Trophoblast cell (in vitro differentiated cells and primary cell): ENCODE data around the gene NQO2.

Experiments
- DNase-seq, 2 donors: peaks; one replicate each; pipeline ENCODE4 v3.0.0-alpha.2; 2016
- H2AFZ ChIP-seq: 2 replicates; pipeline ENCODE4 v1.6.1; 2013; ENCODE audit warnings: low read length, moderate library complexity, mild to moderate bottlenecking; ENCODE audit not compliant: insufficient read depth, poor library complexity
- H2AK5ac ChIP-seq: 2 replicates; pipeline ENCODE4 v1.6.1; 2013; ENCODE audit warnings: mild to moderate bottlenecking, low read length
- H2BK120ac ChIP-seq: 2 replicates; pipeline ENCODE4 v1.6.1; 2013; ENCODE audit warnings: low read length, mild to moderate bottlenecking, moderate library complexity; ENCODE audit not compliant: insufficient read depth, poor library complexity
- H2BK12ac ChIP-seq: 2 replicates; pipeline ENCODE4 v1.6.1; 2013; ENCODE audit warnings: mild to moderate bottlenecking, low read length, moderate library complexity
- H2BK5ac ChIP-seq: 2 replicates; pipeline ENCODE4 v1.6.1; 2013; ENCODE audit warnings: low read length, low read depth, moderate library complexity, mild to moderate bottlenecking; ENCODE audit not compliant: poor library complexity
- H3K14ac ChIP-seq: 2 replicates; pipeline ENCODE4 v1.6.1; 2013; ENCODE audit warnings: mild to moderate bottlenecking, low read length
- H3K18ac ChIP-seq: 2 replicates; pipeline ENCODE4 v1.6.1; 2013; ENCODE audit warnings: mild to moderate bottlenecking, low read length
- H3K23ac ChIP-seq: 2 replicates; pipeline ENCODE4 v1.6.1; 2013; ENCODE audit warnings: low read length
- H3K27ac ChIP-seq: 2 replicates; pipeline ENCODE4 v1.5.1; 2013; ENCODE audit warnings: low read depth, mild to moderate bottlenecking, inconsistent platforms, low read length, moderate library complexity
- H3K27me3 ChIP-seq: 2 replicates; pipeline ENCODE4 v1.6.1; 2013; ENCODE audit warnings: inconsistent platforms, mild to moderate bottlenecking, low read length, moderate library complexity; ENCODE audit not compliant: insufficient read depth
- H3K36me3 ChIP-seq, 2 experiments: 1 replicate in 1 of 2; 2 replicates in 1 of 2; pipeline ENCODE4 v1.6.1; 2013; ENCODE audit warnings: low read length in 2 of 2, mild to moderate bottlenecking in 2 of 2, moderate library complexity in 1 of 2; ENCODE audit not compliant: insufficient read depth in 2 of 2, control insufficient read depth in 1 of 2
- H3K4ac ChIP-seq: 2 replicates; pipeline ENCODE4 v1.6.1; 2013; ENCODE audit warnings: low read depth, mild to moderate bottlenecking, low read length, moderate library complexity
- H3K4me1 ChIP-seq, 2 experiments: 1 replicate in 1 of 2; 2 replicates in 1 of 2; pipeline ENCODE4 v1.6.1; 2013; ENCODE audit warnings: low read length in 2 of 2, mild to moderate bottlenecking in 2 of 2, moderate library complexity in 1 of 2; ENCODE audit not compliant: insufficient read depth in 2 of 2, control insufficient read depth in 1 of 2
- H3K4me2 ChIP-seq: 2 replicates; pipeline ENCODE4 v1.6.1; 2013; ENCODE audit warnings: inconsistent platforms, mild to moderate bottlenecking, low read length, moderate library complexity
- H3K4me3 ChIP-seq: 2 replicates; pipeline ENCODE4 v1.5.1; 2013; ENCODE audit warnings: mild to moderate bottlenecking, low read depth, low read length, inconsistent platforms
- H3K79me1 ChIP-seq: one replicate; pipeline ENCODE4 v1.6.1; 2013; ENCODE audit warnings: low read length
- H3K79me2 ChIP-seq: 2 replicates; pipeline ENCODE4 v1.6.1; 2013; ENCODE audit warnings: low read length, mild to moderate bottlenecking; ENCODE audit not compliant: control insufficient read depth, insufficient read depth, poor library complexity
- H3K9ac ChIP-seq: 2 replicates; pipeline ENCODE4 v1.6.1; 2013; ENCODE audit warnings: mild to moderate bottlenecking, low read length
- H3K9me3 ChIP-seq: 2 replicates; pipeline ENCODE4 v1.6.1; 2013; ENCODE audit warnings: low read depth, mild to moderate bottlenecking, control low read depth, inconsistent platforms, low read length; ENCODE audit not compliant: insufficient read depth
- H4K12ac ChIP-seq: 2 replicates; pipeline ENCODE4 v1.6.1; 2013; ENCODE audit warnings: low read depth, mild to moderate bottlenecking, low read length, moderate library complexity
- H4K8ac ChIP-seq: 2 replicates; pipeline ENCODE4 v1.6.1; 2013; ENCODE audit warnings: low read depth, mild to moderate bottlenecking, low read length, moderate library complexity
- H4K91ac ChIP-seq: one replicate; pipeline ENCODE4 v1.6.1; 2013; ENCODE audit warnings: low read depth, mild to moderate bottlenecking, low read length, moderate library complexity
- WGBS: extraction: QIAGEN DNeasy Blood & Tissue Kit; methylation state at CpG from one replicate; pipeline ENCODE4 v1.1.7; 2013; ENCODE audit warnings: missing lambda C conversion rate; ENCODE audit not compliant: insufficient read length, insufficient coverage; ENCODE audit errors: extremely low coverage; 5-methylcytosine and 5-hydroxymethylcytosine counted together

Gene NQO2

DNA sequence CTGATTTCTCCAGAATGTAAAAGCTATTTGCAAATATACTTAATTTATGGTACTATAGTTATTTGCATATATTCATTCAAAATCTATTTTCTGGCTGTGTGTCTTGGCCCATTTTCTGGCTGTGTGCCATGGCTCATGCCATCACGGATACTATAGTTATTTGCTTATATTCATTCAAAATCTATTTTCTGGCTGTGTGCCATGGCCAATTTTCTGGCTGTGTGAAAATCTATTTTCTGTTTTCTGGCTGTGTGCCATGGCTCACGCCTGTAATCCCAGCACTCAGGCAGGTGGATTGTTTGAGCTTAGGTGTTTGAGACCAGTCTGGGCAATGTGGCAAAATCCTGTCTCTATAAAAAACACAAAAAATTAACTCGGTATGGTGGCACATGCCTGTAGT, 39.7 kb downstream of the NQO2 start:
- no peaks in the 10 kb centered on the region for H3K9me3 ChIP-seq
- H3K14ac ChIP-seq: no peak overlapping the region

DNA sequence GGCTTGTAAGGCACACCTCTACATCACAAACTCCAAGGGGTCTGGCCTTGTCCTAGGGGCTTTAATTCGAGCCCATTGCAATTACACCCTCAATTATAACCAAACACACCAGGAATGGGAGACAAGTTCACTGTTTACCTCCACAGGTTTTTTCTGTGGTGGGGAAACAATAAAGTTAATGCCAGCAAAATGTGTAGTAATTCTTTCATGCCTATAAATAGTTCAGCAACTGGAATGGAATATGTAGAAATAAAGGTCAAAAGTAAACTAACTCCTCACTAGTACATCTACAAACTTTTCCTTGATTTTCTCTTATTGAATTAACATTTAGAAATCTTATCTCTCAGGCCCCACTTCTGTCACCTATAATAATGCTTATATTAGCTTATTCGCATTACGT, 41.5 kb downstream of the NQO2 start:
- Histone ChIP-seq H2AFZ (no peak overlapping the region), H3K23ac (no peak overlapping the region), H2BK12ac (no peak overlapping the region), H3K27me3 (no peaks in the 10 kb centered on the region), H2BK120ac (no peak overlapping the region), H4K8ac (no peak overlapping the region), H3K4ac (no peak overlapping the region), H3K14ac (no peak overlapping the region), H3K79me2 (no peaks in the 10 kb centered on the region), H2AK5ac (no peak overlapping the region), H3K36me3 (no peaks in the 10 kb centered on the region), H3K18ac (no peak overlapping the region), H4K12ac (no peak overlapping the region), H4K91ac (no peak overlapping the region), H3K4me3 (no peak overlapping the region), H3K9ac (no peak overlapping the region), H3K27ac (no peak overlapping the region), H3K4me2 (no peak overlapping the region), H2BK5ac (no peak overlapping the region), H3K9me3 (no peaks in the 10 kb centered on the region), H3K79me1 (no peaks in the 10 kb centered on the region), H3K4me1 (peaks cover 0 to 4% of the 10 kb centered on the region in 2 experiments)
- no CpG with 5 or more reads among the region's 3 CpGs for WGBS
- no peak for DNase-seq

More for the DNA sequence above, 39.7 kb downstream of the NQO2 start:
- Histone ChIP-seq H3K27me3 (no peaks in the 10 kb centered on the region), H3K9ac (no peak overlapping the region), H3K23ac (no peak overlapping the region), H2AK5ac (no peak overlapping the region), H4K8ac (no peak overlapping the region), H4K91ac (no peak overlapping the region), H3K4me3 (no peak overlapping the region), H2BK5ac (no peak overlapping the region), H3K4me1 (peaks cover 0 to 4% of the 10 kb centered on the region in 2 experiments), H2BK12ac (no peak overlapping the region), H3K27ac (no peak overlapping the region), H3K79me1 (no peaks in the 10 kb centered on the region), H3K18ac (no peak overlapping the region), H3K4ac (no peak overlapping the region), H2AFZ (no peak overlapping the region), H3K79me2 (no peaks in the 10 kb centered on the region), H2BK120ac (no peak overlapping the region), H3K36me3 (no peaks in the 10 kb centered on the region), H4K12ac (no peak overlapping the region), H3K4me2 (no peak overlapping the region)
- no CpG with 5 or more reads among the region's 3 CpGs for WGBS
- no peak for DNase-seq

DNA sequence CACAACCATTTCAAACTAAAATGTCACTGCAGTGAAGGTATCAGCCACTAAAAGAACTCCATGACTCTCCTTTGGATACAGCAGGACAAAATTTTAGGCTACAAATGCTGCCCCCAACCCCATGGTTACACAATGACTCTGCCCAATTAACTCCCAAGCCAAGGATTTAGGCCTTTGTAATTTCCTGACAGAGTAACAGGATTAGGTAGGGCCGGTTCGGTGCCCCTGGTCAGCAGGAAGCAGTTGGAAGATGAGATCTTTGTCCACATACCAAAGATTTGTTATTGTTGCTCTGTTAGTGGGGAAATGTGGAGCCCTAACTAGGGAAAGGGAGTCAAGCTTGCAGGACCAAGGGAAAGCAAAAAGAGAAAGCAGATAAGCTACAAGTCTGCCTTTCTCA, 41.9 kb downstream of the NQO2 start:
- Histone ChIP-seq H3K4me1 (peaks cover 0 to 4% of the 10 kb centered on the region in 2 experiments), H2AK5ac (no peak overlapping the region), H2BK12ac (no peak overlapping the region), H2BK5ac (no peak overlapping the region), H2AFZ (no peak overlapping the region), H3K36me3 (no peaks in the 10 kb centered on the region), H3K4me2 (no peak overlapping the region), H4K91ac (no peak overlapping the region), H4K8ac (peak overlapping the region; percentile 42), H3K9ac (no peak overlapping the region), H3K79me2 (no peaks in the 10 kb centered on the region), H3K18ac (no peak overlapping the region), H2BK120ac (no peak overlapping the region), H3K9me3 (no peaks in the 10 kb centered on the region), H3K79me1 (no peaks in the 10 kb centered on the region), H3K4ac (no peak overlapping the region), H3K4me3 (no peak overlapping the region), H3K23ac (no peak overlapping the region), H3K27ac (no peak overlapping the region), H3K27me3 (no peaks in the 10 kb centered on the region), H3K14ac (no peak overlapping the region), H4K12ac (no peak overlapping the region)
- DNase-seq: no peak
- no CpG with 5 or more reads among the region's 2 CpGs for WGBS

DNA sequence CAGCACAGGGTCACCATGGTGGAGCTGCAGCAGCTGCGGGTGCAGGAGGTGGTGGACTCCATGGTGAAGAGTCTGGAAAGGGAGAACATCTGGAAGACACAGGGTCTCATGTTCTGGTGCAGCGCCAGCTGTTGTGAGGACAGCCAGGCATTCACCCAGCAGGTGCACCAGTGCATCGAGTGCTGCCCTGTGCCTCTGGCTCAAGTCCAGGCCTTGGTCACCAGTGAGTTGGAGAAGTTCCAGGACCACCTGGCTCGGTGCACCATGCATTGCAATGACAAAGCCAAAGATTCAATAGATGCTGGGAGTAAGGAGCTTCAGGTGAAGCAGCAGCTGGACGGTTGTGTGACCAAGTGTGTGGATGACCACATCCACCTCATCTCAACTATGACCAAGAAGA, 45.7 kb downstream of the NQO2 start:
- H4K8ac ChIP-seq: no peak overlapping the region
- no peak overlapping the region for H3K23ac ChIP-seq

More for the DNA sequence above, 45.7 kb downstream of the NQO2 start:
- Histone ChIP-seq H4K12ac (no peak overlapping the region), H4K91ac (no peak overlapping the region), H3K4ac (no peak overlapping the region), H3K27me3 (no peaks in the 10 kb centered on the region), H3K36me3 (no peaks in the 10 kb centered on the region), H3K79me2 (no peaks in the 10 kb centered on the region), H3K4me1 (peaks cover 0 to 4% of the 10 kb centered on the region in 2 experiments), H3K4me3 (no peak overlapping the region), H3K18ac (no peak overlapping the region), H3K79me1 (no peaks in the 10 kb centered on the region), H2AK5ac (no peak overlapping the region), H3K9me3 (no peaks in the 10 kb centered on the region), H3K27ac (no peak overlapping the region), H2BK5ac (no peak overlapping the region), H2AFZ (no peak overlapping the region), H3K9ac (no peak overlapping the region), H3K4me2 (no peak overlapping the region), H2BK12ac (no peak overlapping the region), H3K14ac (no peak overlapping the region), H2BK120ac (no peak overlapping the region)
- WGBS: no CpG with 5 or more reads among the region's 5 CpGs
- no peak for DNase-seq
